Uterus (tissue), 2 donors: ENCODE measurements around the gene HSPG2.

Experiments
- POLR2A ChIP-seq, 2 donors: fragments of 450-650 bp; IDR thresholded peaks; one replicate each; pipeline ENCODE4 v1.6.1; 2016; ENCODE audit warnings: antibody characterized with exemption in 2 of 2, mild to moderate bottlenecking in 1 of 2, moderate library complexity in 1 of 2
- TF ChIP-seq, protein P1 (sequence below), 4 experiments: fragments of 200-600 bp in 2 of 4; fragments of 450-650 bp in 2 of 4; sonication (generic) in 2 of 4; IDR thresholded peaks; one replicate each; pipeline ENCODE4 v1.5.1; 2016 to 2019; ENCODE audit warnings: antibody characterized with exemption in 4 of 4, mild to moderate bottlenecking in 2 of 4, moderate library complexity in 1 of 4

- TF ChIP-seq, protein P1, sequence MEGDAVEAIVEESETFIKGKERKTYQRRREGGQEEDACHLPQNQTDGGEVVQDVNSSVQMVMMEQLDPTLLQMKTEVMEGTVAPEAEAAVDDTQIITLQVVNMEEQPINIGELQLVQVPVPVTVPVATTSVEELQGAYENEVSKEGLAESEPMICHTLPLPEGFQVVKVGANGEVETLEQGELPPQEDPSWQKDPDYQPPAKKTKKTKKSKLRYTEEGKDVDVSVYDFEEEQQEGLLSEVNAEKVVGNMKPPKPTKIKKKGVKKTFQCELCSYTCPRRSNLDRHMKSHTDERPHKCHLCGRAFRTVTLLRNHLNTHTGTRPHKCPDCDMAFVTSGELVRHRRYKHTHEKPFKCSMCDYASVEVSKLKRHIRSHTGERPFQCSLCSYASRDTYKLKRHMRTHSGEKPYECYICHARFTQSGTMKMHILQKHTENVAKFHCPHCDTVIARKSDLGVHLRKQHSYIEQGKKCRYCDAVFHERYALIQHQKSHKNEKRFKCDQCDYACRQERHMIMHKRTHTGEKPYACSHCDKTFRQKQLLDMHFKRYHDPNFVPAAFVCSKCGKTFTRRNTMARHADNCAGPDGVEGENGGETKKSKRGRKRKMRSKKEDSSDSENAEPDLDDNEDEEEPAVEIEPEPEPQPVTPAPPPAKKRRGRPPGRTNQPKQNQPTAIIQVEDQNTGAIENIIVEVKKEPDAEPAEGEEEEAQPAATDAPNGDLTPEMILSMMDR (IDR thresholded peaks at IDR 0.05) = no peak
- no peak for TF ChIP-seq POLR2A (IDR thresholded peaks at IDR 0.05)
Measured at GRCh38 chr1:21816602-21817302, 120.4 kb downstream of the HSPG2 start.
